Measurements from ENCODE around the gene CTNNA3.
A peak's percentile ranks its signal among the peaks of the same experiment; 100 is the strongest.
"Not testable (repeated sequence)": the region's sequence is repeated elsewhere in the genome, so short reads cannot be mapped to it uniquely, and the experiment has no call there.

CTNNA3 gene

GRCh38 chr10:67696029-67696428 is at the start of gene CTNNA3:
Gene CTNNA3 (minus strand): TSS chr10:67696195.
- DNase-seq, result no peak

GRCh38 chr10:67735430-67735829 is 39.4 kb upstream of the CTNNA3 start:
- peak; percentile 5 for DNase-seq

- DNase-seq, result no peak
Measured at GRCh38 chr10:67733511-67733910, 37.5 kb upstream of the CTNNA3 start.

GRCh38 chr10:67725567-67725966 is 29.6 kb upstream of the CTNNA3 start:
- DNase-seq, result no peak

GRCh38 chr10:67723601-67724000 is 27.6 kb upstream of the CTNNA3 start:
- DNase-seq, result no peak

GRCh38 chr10:67722113-67722512 is 26.1 kb upstream of the CTNNA3 start:
- no peak for DNase-seq

- DNase-seq, result not testable (repeated sequence)
Measured at GRCh38 chr10:67716455-67716854, 20.5 kb upstream of the CTNNA3 start.

- no peak for DNase-seq
Measured at GRCh38 chr10:67705921-67706320, 9.9 kb upstream of the CTNNA3 start.

- not testable (repeated sequence) for DNase-seq
Measured at GRCh38 chr10:67699613-67700270, 3.7 kb upstream of the CTNNA3 start.

- no peak for DNase-seq
Measured at GRCh38 chr10:67698164-67698563, 2.2 kb upstream of the CTNNA3 start.

GRCh38 chr10:67697724-67698131 is 1.7 kb upstream of the CTNNA3 start:
- peak; percentile 64 for DNase-seq

- DNase-seq, result no peak
Measured at GRCh38 chr10:67696679-67697078, 684 bp upstream of the CTNNA3 start.

GRCh38 chr10:67695555-67695954 is 440 bp downstream of the CTNNA3 start:
- no peak for DNase-seq

- not testable (repeated sequence) for DNase-seq
Measured at GRCh38 chr10:67691861-67692260, 4.1 kb downstream of the CTNNA3 start.

- DNase-seq, result not testable (repeated sequence)
Measured at GRCh38 chr10:67690540-67690939, 5.5 kb downstream of the CTNNA3 start.

GRCh38 chr10:67684140-67684539 is 11.9 kb downstream of the CTNNA3 start:
- not testable (repeated sequence) for DNase-seq

GRCh38 chr10:67678335-67678974 is 17.5 kb downstream of the CTNNA3 start:
- no peak for DNase-seq

- no peak for DNase-seq
Measured at GRCh38 chr10:67676208-67676825, 19.7 kb downstream of the CTNNA3 start.

GRCh38 chr10:67670401-67670800 is 25.6 kb downstream of the CTNNA3 start:
- DNase-seq, result no peak

GRCh38 chr10:67669978-67670377 is 26.0 kb downstream of the CTNNA3 start:
- no peak for DNase-seq

GRCh38 chr10:67668448-67668847 is 27.5 kb downstream of the CTNNA3 start:
- no peak for DNase-seq

- DNase-seq, result no peak
Measured at GRCh38 chr10:67667035-67667425, 29.0 kb downstream of the CTNNA3 start.

- DNase-seq, result peak; percentile 32
Measured at GRCh38 chr10:67666416-67667034, 29.5 kb downstream of the CTNNA3 start.

- DNase-seq, result no peak
Measured at GRCh38 chr10:67665491-67665890, 30.5 kb downstream of the CTNNA3 start.

Measured in CD4-positive, alpha-beta T cell treated with Interleukin-10 for 1 hour (primary cell).